ENCODE data around the gene APOBEC3A.
"Not testable (repeated sequence)": the region's sequence is repeated elsewhere in the genome, so short reads cannot be mapped to it uniquely, and the experiment has no call there.

The APOBEC3A gene

GRCh38 chr22:38943882-38944281, 13.5 kb upstream of the APOBEC3A start:
- no peak for DNase-seq

DNA sequence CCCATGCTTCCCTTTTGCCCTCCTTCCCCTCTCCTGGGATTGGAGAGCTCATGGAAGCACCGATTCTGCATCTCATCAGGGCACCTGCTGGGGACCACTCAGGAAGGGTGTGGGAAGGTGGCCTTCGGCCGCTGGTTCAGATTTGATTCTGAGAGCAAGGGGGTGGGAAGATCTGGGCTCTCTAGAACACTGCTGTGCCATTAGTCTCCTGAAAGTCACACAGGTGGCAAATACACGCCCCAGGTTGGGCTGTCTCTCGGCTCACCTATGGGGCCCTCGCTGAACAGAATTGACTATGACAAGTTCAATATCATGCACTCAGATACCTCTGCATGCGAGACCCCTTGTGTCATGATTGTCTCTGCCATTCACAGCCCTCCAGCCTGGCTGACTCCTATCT, 12.8 kb upstream of the APOBEC3A start:
- DNase-seq, result peak; percentile 45

- DNase-seq, result peak; percentile 35
Measured at GRCh38 chr22:38945706-38946338, 11.6 kb upstream of the APOBEC3A start.

GRCh38 chr22:38946771-38947170, 10.6 kb upstream of the APOBEC3A start:
- peak; percentile 42 for DNase-seq

DNA sequence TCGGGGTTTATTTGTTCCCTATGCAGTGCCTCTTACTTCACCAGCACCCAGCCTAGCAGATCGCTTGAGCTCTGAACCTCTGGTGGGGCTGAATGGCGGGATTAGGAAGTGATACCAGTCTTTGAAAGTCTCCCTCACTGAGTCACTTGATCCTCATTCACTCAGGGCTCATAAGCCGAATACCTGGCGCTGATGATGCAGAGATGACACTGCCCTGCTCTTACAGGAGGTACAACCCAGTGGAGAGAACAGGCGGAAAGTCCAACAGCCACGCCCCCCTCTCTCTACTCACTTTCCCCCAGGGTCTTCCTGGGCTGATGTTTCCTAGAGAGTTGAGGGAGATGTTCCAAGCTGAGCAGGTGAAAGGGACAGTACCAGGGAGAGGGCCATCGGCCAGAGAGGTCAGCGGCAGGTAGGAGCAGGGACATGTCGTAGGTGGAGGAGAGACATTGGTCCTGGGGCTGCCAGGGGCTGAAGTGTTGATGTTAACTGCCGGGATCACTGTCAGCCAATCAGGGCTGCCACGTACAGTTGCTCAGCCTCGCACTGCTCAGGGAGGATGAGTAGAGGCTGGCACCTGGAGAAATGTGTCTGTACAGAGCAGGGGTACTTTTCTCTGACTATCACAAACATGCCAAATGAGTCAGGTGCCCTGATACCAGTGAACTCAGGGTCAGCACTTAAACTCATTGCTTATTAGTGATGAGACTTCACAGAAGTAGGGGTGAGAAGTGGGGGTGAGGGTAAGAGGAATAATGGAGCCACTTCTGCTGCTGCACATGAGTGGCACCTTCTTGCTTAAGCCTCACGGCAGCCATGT, 9.9 kb upstream of the APOBEC3A start:
- peak; percentile 50 for DNase-seq

DNA sequence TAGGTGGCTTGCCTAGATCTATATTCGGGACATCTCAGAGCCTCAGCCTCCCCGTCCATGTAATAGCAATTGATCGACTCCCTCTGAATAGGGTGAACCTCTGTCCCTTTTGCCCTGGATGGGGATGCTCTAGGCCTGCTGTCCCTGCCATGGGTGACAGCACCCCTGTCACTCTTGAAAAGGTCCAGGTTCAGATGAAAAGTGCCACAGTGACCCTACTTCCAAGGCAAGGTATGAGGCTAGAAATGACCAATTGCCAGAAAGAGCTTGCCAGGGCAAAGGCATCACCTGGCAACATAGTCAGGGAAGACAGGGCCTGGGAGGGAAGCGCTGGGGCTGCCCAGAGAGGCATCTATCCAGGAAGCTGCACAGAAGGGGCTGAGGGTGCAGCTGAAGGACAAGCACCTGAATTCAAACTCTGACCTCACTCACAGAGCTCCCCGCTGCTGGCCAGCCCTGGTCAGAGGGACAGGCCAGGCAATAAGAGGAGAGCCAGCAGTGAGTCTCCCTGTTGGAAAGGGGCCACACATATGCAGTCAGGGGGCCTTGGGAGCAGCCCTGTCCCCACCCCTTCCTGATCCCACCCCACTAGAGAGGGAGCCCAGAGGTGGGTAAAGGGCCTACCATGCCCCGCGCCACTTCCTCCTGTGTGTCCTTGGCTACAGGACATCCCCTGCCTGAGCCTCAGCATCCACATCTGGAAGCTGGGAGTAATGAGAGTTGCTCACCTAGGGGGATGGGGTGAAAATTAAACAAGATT, 9.0 kb upstream of the APOBEC3A start:
- DNase-seq, result peak; percentile 39

DNA sequence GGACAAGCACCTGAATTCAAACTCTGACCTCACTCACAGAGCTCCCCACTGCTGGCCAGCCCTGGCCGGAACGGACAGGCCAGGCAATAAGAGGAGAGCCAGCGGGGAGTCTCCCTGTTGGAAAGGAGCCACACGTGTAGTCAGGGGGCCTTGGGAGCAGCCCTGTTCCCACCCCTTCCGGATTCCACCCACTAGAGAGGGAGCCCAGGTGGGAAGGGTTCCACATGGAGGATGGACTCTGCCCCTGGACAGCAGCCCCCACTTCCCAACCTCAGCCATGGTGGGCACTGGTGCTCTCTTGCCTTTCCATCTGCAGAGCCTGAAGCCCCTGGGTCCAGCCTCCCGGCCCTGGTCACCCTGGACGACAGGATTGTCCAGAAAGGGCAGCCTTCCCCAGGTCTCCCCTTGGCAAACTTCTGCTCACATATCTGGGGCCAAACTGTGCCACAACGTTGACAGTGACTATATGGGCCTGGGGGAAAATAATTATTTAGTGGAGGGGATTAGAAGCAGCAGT, 7.5 kb upstream of the APOBEC3A start:
- peak; percentile 50 for DNase-seq

GRCh38 chr22:38950527-38951295, 6.7 kb upstream of the APOBEC3A start:
- DNase-seq, result peak; percentile 50

GRCh38 chr22:38951734-38952133, 5.7 kb upstream of the APOBEC3A start:
- no peak for DNase-seq

GRCh38 chr22:38952281-38952993, 5.0 kb upstream of the APOBEC3A start:
- peak; percentile 43 for DNase-seq

DNA sequence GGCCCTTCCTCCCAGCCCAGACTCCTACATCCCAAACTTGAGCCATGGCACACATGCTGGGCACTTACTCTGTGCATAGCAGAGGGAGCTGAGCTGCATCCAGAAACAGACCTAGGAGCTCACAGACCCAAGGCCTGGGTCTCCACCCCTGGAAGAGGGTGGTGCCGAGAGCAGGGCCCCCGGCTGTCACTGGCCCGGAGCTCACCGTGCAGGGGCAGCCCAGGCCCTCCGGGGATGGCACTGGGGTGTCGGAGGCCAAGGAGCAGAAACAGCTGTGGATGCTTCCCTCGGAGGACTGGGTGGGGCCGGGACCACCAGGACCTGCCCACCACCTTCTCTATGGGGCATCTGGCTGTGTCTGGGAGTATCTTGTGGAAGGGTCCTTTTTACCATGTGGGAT, 4.3 kb upstream of the APOBEC3A start:
- DNase-seq, result peak; percentile 46

DNA sequence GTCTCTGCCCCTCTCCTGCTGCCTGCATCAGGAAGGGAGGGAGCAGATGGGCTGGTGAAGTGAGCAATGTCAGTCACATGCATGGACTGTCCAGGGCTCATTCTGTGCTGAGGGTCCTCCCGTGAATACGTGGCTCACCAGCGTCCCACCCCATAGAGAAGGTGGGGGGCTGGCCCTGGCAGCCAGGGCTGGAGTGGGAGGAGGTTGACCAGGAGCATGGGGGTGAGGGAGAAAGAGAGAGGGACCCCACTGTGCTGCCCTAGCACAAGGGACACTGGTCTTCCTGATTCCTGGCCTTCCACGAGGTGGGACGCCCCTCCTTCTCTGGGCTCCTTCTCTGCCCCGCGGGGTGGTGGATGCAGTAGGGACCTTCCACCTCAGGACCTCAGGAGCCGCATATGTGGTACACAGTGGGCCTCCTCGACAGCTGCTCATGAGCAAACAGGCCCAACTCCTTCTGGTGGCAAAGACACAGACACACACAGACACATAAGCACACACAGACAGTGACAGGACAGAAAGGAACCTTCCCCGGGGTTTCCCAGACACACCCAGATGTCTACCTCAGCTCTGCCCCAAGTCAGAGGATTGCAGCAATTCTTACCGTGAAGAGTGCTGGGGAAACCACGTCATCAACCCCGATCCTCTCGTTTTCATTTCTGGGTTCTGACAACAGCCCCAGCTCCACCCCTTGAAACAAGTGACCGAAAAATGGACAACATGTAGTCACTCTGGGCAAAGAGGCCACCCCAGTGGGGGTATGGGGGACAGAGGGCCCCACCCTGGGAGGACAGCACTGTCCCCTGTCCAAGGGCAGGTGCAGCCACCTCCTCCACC, 3.6 kb upstream of the APOBEC3A start:
- peak; percentile 45 for DNase-seq

GRCh38 chr22:38954414-38955043, 2.9 kb upstream of the APOBEC3A start:
- DNase-seq, result peak; percentile 37

DNA sequence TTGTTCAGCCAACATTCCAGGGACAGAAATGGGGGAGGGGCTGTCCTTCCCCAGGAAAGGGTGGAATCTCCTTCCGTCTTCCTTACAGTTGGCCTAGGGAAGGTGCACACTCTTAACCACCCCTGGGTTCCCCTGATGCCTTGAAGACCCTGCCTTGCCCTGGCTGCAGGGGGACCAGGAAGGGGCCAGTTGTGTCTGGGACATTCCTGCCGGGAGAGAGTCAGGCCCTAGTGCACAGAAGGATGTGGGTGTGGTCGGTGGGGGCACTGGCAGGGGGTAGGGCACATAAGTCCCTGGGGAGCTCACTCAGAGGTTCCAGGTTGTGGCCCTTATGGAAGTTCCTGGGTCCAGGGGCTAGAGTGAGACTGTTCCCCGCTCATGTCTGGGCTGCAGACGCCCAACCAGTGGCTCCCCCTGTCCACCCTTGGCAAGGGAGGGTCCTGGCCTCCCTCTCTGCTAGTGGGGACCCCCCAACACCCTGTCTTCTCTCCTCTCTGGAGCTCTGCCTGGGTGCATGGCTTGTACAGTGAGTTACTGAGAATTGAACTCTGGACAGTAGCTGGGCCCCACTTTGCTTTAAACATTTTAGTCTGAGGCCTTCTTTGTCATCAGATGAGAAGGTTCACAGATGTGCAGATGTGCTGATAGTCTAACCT, 2.0 kb upstream of the APOBEC3A start:
- DNase-seq, result peak; percentile 25

DNA sequence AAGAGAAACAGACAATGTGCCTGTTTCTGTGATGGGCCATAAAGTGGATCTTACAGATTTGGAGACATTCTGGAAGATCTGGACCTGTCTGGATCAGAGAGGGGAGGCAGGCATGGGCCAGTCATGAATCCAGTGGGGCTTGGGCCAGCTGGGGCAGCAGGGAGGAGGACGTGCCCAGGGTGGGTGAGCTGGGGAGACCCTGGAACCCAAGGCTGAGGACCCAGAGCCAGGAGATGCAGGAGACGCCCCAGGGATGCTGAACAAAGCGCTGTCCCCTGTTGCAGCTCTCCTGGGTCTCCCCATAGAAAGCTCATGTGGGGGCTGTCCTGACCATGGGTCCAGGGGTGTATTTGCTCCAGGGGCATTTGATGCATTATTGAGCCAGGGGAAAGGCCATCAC, 1.5 kb upstream of the APOBEC3A start:
- DNase-seq, result no peak

DNA sequence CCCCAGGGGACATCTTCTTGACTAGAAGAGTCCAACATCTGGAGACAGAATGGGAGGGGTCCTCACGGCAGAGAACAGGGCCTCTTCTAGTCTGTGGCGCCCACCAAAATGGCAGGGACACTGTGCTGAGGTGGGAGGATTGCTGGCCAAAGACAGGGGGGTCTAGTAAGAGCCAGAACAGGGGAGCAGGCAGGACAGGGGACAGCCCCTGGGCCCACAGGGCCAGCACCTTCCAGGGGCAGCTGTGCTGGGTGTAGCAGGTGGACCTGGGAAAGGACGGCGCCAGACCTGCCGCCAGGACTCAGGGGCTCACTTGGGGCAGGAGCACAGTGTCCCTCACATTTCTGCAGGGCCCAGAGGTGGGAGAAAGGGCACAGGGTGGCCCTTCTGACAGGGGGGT, 858 bp upstream of the APOBEC3A start:
- DNase-seq, result peak; percentile 44

GRCh38 chr22:38957808-38958650, 620 bp downstream of the APOBEC3A start:
- DNase-seq, result no peak

DNA sequence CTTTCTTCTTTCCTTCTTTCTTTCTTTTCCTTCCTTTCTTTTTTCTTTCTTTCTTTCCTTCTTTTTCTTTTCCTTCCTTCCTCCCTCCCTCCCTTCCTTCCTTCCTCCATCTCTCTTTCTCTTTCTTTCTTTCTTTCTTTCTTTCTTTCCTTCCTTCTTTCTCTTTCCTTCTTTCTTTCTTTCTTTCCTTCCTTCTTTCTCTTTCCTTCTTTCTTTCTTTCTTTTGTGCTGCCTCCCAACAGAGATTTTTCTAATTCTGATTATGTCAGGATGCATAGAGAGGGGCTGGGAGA, 1.2 kb downstream of the APOBEC3A start:
- not testable (repeated sequence) for DNase-seq

DNA sequence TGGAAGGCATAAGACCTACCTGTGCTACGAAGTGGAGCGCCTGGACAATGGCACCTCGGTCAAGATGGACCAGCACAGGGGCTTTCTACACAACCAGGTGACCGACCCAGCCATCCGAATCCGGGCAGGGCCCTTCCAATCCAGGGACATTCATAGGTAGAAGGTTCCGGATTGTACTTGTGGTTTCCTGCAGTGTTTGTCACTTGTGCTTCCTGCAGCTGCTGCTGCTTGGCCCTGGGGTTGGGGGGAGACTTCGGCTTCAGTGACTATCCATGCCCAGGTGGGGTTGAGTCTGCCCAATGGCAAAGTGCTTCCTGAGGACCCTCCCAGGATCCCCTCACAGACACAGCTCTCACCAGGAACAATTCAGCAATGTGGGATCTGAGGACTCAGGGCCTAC, 2.2 kb downstream of the APOBEC3A start:
- DNase-seq, result no peak
